GM19328 (cell line): ENCODE results near the gene HLA-DPA1.
A peak's percentile ranks its signal among the peaks of the same experiment; 100 is the strongest.

ENCODE experiments used
- ATAC-seq: cut with Tn5 transposase; IDR thresholded peaks from one replicate; pipeline ENCODE4 v1.9.1; 2021; ENCODE audit warnings: mild to moderate bottlenecking, moderate library complexity; ENCODE audit not compliant: unreplicated experiment

Gene HLA-DPA1

DNA sequence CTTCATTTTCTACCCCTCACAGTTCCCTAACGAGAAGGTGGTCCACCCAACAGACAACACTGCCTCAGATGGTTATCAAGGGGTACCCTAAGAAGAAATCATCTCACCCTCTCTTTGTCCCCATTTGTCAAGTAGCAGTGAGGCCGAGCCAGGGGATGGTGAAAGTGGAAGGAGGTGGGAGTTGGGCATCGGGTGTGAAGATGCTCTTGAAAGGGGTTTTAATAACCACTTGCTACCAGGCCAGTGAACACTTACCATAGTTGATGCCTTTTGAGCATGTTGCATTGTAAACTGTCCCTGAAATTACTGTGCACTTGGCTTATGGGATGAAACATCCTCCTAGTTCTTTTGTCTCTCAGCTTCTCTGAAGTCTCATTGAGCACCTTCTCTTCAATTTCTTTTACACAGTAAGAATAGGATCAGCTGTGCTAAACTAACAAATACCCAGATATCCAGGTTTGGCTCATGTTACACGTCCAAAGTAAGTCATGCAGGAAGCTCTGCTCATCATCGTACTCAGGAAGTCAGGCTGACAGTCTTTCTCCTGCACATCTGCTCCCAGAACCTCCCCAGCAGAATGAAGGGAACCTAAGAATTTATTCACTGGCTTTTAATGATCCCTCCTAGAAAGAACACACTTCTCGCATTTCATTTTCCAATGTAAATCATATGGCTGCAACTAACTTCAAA lies 15.6 kb upstream of the HLA-DPA1 start:
- ATAC-seq = no peak

DNA sequence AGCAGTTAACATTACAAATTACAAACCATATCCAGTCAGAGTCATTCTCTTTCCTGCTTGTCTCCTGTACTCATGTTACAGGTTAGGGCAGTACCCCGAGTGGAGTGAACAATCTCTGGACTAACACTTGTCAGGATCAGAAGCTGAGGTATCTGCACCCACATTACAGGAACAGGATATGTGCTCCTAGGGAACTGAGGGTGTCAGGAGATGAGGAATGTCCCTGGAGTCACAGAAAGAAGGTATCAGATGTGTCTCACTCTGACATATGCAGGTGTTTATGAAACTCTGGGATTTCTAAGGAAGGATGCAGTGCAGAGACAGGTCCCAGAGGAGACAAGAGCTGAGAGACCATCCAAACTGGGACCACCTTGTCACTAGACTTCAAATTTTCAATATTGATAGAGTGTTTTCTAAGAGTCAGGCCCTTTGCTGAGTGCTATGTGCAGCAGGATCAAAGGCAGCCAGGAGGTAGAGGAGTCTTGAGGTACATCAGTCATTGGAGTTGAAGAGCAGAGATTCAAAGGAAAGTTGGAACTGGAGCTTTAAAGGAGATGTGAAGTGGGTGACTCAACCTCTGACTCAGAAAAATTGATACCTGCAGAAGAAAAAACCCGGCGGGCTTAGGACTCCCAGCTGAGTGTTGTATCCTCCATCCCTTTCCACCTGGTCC lies 14.9 kb upstream of the HLA-DPA1 start:
- no peak for ATAC-seq

DNA sequence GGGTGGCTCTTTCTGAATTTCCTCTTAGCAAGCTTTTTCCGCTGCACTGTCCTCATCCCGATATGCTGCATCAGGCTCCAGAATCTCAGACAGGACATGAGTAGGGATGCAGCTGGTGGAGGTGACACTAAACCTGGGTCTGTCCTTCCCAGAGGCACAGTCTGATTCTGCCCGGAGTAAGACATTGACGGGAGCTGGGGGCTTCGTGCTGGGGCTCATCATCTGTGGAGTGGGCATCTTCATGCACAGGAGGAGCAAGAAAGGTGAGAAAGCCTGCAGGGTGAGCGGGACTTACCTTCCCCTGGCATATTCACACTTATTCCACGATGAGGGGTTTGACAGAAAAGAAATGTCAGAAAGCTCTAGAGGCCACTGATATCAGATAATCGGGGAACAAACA lies 12.2 kb upstream of the HLA-DPA1 start:
- no peak for ATAC-seq

DNA sequence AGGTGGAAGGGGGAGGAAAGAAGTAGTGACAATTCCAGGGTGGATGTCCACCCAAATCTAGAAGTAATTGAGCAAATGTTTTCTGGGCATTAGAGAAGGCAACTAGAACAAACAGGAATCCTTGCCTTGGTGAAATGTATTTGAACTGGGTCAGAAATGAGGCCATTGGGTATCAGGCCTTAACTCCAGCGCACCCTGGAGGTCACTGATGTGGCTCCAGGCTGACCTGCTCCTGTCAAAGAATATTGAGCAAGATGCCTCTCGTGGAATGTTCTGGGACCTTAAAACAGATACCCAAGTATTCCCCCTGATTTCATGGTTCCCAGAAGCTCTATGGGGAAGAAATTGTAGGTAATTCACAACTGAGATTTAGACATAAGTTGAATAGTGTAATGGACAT lies 9.3 kb upstream of the HLA-DPA1 start:
- ATAC-seq = no peak

DNA sequence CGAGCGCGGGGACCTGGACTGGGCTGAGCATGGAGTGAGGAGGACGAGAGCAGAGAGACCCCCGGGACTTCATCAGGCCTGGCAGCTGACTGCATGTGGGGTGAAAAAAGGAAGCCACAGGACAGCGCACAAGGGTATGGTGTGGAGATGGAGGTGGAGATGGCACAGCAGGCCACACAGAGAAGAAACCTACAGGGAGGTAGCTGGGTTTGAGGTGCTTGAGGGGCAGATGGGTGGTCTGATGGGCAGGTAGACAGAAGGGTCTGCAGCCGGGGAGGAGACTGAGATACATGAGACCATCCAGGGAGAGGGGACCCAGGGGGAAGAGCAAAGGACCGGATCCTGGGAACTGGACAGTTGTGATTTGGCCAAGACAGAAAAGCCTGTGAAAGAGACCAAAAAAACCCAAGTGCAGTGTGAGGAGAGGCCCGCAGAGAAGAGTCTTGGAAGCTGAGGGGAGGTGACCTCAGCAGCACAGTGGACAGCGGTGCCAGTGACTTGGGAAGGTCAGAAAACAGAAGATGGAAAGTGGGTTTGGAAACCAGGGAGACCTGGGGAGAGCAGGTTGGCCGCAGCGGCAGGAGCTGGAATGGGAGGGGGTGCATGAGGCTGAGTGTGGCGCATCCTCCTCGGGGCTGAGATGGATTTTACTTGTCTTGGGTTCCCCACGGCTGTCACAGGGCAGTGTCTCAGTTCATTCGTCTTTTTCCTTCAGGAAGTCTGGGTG lies 7.8 kb upstream of the HLA-DPA1 start:
- ATAC-seq = no peak

DNA sequence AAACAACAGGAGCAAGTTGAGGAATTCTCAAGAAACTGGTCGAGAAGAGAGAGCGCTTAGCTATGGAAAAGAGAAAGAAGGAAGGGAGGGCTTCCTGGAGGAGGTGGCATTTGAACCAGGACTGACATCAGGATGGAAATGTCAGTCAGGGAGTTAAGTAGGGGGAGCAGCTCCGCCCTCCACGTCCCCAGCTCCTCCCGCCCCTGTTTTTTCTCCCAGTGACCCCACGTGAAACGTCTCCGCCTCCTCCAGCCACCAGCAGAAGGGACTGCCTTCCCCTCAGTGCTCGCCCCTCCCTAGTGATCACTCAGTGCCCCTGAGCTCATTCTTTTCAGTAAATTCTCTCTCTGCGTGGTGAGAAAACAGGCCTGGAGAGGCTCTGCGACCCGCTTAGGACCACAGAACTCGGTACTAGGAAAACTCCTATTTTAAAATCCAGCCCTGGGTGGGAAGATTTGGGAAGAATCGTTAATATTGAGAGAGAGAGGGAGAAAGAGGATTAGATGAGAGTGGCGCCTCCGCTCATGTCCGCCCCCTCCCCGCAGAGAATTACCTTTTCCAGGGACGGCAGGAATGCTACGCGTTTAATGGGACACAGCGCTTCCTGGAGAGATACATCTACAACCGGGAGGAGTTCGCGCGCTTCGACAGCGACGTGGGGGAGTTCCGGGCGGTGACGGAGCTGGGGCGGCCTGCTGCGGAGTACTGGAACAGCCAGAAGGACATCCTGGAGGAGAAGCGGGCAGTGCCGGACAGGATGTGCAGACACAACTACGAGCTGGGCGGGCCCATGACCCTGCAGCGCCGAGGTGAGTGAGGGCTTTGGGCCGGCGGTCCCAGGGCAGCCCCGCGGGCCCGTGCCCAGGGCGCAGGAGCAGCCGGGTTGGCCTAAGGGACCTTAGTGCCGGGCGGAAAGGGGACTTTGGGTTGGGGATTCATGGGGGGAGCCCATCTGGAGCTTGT lies 7.0 kb upstream of the HLA-DPA1 start:
- no peak for ATAC-seq

DNA sequence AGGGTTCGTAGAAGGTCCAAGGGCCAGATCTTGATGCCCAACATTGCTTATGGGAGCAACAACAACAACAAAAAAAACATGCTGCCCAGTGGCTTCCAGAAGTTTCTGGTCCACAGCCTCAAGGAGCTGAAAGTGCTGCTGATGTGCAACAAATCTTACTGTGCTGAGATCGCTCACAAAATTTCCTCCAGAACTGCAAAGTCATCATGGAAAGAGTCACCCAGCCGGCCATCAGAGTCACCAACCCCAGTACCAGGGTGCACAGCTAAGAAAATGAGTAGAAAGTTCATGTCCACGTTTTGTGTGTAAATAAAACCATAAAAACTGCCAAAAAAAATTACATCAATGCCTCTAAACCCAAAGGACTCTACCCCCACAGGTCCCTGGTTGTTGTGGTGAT lies 6.1 kb upstream of the HLA-DPA1 start:
- no peak for ATAC-seq

DNA sequence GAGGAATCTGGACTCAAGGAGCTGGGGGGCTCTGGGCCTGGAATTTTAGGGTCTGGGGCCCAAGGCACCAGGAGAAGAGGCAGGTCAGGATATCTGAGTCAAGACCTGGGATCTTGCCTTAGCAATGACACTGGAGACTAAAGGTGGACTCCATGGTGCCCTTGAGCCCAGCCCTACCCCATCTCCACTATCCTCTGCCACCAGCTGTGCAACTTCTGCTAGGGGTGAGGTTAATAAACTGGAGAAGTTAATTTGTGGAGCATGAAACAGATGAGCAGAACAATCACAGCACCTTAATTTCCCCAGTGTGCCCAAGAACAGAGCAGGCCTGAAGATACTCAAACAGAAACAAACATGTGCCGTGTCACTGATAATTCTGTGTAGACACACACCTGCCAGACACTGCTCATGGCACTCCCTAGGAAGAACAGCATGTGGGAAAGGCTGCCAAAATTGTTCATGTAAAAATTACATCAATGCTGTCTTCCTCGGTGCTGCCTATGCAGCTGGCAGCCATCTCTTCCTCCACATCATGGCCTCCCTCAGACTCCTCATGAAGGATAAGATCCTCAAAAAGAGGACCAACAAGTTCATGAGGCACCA lies 5.6 kb upstream of the HLA-DPA1 start:
- no peak for ATAC-seq

DNA sequence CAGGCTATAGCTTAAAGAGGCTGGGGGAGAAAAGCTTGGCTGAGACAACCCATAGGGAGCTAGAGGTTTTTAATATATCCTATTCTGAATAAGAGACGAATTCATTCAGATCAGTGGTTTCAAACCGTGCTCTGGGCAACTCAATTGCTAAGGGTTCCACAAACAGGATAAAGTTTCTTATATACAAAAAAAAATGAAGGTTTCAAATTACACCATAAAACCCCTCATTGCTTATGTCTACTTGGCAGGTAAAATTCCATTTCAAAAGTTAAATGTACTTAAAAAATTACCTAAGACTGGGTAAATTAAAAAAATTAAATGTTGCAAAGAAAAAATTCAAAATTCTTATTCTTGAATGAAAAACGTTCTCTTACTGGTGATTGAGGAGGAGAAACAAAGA lies 5.0 kb upstream of the HLA-DPA1 start:
- no peak for ATAC-seq

DNA sequence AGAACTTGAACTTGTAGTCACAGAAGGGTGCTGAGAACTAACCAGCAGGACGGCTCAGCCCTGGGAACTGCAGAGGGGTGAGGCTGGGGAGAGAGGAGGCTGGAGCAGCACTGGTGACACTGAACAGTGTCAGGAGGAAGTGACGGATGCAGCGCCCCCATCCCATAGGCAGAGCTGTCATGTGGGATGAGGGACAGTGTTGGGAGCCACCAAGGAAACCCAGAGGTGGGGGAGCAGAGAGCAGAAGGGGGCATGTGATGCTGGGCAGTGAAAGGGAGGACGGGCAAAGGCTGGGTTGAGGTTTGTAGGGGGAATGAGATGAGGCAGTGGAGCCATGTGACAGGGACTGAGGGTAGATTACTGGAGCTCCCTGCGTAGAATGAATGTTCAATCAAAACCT lies 4.5 kb upstream of the HLA-DPA1 start:
- no peak for ATAC-seq

DNA sequence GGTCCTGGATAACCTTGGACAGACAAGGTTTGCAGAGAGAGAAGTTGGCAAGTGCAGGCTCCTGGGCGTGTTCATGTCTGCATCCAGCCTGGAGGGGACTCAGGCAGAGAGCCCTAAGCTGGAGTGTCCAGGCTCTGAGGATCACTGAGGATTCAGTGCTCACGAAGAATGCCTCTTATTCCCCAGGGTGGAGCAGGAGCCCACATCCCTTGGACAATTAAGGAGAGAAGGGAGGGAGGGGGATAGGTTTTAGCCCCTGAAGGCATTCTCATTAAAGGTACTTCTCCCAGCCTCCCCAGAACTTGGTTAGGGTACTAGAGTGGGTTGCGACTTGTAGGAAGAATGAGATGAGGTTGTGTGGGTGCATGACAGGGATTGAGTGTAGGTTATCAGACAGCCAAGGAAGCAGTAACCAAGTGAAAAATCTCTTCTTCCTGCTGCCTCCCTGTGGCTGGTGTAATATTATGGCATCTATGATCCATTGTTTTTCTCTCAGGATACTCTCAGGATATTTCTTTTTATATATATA lies 3.0 kb upstream of the HLA-DPA1 start:
- no peak for ATAC-seq

DNA sequence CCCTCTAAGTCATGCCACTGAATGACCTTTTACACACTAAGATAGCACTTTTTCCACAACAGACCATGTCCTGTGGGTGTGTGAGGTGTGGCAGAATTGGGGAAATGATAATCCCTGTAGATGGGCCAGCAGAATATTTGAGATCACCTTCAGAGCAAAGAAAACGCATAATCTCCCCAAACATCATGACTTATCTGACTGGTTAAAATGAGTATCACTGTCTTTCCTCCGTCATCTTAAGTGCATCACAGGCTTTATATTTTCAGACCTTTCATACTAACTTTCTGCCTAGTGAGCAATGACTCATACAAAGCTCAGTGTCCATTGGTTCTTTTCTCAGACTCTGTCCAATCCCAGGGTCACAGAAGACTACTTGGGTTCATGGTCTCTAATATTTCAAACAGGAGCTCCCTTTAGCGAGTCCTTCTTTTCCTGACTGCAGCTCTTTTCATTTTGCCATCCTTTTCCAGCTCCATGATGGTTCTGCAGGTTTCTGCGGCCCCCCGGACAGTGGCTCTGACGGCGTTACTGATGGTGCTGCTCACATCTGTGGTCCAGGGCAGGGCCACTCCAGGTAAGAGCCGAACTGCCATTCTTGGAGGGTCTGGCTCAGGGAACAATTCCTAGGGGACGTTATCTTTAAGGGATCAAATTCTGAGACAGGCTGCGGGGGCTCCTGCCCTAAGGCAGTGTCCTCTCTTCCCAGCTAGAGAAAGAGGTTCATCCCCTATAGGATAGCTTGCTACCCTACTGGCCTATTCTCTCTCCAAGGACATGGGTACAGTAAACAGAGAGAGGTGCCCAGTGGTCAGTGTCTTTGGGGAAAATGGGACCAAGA lies 2.3 kb upstream of the HLA-DPA1 start, which contains the start of gene HLA-DPB1:
TSS of gene HLA-DPB1 (plus strand) at position 423 of the 838 bp plus-strand sequence. CDS start at position 475, 52 bp downstream.
- ATAC-seq = peak; percentile 56

DNA sequence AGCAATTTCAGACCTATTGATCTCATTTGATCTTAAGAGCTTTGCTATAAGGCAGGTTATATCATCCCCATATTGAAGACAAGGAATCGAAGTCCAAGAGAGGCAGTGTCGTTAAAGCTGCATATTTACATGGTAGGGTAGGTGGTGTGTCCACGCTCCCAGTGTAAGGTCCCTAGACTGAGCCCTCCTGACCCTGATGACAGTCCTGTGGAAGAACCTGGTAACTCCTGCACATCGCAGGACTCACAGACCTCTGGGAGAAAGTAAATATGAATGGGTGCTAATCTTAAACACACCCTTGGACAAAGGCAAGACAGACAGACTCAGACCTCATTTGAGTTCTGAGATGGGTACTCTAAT lies 1.7 kb upstream of the HLA-DPA1 start:
- ATAC-seq = peak; percentile 10

DNA sequence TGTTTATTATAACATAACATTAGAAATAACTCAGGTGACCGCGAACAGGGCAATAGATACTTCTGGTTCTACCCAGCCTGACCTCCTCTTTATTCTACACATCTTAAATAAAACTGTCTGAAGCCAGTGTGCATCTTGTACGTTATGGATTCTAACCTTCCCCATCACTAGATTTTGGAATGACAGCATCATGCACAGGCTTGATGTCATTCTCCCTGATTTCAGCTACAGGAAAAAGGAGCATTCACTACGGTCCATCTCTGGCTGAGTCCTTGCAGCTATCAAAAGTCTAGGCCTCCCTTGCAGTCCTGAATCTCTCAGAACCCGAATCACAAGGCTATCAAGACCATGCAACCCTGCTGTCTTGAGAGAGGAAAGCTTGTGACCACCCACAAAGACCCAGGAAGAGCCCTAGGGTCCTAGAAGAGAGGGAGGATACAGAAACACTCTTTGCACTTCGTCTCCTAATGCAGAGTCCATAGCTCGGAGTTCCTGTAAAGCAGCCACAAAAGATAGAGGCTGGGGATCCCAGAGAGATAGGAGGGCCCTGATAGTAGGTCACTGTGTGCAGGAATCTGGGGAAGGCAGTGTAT lies 845 bp downstream of the HLA-DPA1 start:
- ATAC-seq = no peak

DNA sequence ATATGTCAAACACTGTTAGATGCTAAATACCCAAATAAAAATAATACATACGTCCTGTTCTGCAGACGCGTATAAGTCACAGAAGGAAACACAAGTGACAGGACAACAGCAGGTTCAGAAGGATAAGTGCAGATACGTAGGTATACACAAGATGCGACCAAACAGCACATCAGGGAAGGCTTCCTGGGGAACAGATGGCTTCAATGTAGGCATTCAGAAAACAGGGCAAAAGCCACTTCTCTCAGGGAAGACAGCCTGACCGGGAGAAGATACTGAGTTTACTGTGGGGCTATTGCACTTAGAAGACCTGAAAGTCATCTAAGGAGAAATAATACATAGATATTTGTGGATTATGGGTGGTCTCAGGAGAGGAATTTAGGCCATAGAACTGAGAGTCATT lies 1.9 kb downstream of the HLA-DPA1 start:
- ATAC-seq = no peak

DNA sequence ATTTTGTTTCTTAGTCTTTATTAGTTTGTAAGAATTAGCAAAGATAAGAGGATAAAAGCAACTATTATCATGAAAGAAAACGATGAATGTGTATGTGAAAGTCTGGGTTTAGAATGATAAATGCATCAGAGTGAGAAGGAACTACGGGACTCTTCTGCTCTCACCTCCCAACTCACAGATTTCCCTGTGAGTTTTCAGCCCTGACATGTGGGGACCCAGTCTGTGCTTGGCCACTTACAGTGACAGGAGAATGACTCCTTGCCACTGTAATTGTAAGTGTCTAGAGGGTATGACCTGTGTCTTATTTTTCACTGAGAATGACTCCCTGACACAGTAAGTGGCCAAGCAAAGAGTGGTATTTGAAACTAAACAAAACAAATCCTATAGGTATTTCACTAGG lies 2.5 kb downstream of the HLA-DPA1 start:
- ATAC-seq = no peak

DNA sequence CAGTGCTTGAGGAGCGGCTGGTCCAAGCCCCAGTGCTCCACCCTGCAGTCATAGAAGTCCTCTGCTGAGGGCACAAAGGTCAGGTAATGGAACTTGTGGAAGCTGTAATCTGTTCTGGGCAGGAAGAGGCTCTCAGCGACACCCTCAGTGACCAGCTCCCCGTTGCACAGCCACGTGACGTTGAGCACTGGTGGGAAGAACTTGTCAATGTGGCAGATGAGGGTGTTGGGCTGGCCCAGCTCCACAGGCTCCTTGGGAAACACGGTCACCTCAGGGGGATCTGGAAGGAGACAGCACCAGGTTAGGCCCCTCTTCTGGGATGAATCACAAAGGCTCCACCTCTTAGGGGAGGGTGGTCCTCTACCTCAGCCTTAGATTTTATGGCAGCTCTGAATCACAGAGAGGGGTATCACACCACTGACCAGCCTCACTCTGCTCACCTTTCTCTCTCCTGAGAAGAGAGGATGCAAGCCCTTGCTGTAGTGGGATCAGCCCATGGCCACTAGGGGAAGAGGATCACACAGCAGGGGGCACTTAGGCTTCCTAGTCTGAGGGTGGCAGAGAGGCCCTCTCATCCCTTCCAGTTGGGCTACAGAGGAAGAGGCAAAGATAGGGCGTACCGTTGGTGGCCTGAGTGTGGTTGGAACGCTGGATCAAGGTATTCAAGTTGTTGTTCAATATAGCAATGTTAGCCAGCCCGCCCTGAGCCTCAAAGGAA lies 4.3 kb downstream of the HLA-DPA1 start:
- no peak for ATAC-seq

DNA sequence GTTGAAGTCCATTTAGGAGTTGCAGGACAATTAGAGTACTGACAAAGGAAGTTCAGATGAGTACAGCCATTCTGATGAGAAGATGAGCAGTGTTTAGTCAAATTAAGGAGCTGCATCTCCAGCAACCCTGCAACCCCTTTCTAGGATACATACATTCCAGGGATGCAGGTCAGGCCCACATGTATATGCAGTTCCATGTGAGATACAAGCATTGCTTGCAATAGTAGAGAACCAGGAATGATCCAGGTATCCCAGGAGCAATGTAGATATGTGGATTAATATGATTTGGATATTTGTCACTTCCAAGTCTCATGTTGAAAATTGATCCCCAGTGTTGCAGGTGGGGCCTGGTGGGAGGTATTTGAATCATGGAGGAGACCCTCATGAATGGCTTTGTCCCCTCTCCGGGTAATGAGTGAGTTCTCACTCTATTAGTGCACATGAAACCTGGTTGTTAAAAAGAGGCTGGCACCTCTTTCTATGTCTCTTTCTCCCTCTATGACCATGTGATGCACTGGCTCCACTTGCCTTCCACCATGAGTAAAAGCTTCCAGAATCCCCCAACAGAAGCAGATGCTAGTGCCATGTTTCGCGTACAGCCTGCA lies 6.4 kb downstream of the HLA-DPA1 start:
- no peak for ATAC-seq
